GM04503 (cell line): ENCODE measurements around the gene LRRC7.

Experiments used
- DNase-seq: peaks from one replicate; pipeline ENCODE4 v3.0.0-alpha.2; 2012; ENCODE audit warnings: low read depth

Gene LRRC7

DNA sequence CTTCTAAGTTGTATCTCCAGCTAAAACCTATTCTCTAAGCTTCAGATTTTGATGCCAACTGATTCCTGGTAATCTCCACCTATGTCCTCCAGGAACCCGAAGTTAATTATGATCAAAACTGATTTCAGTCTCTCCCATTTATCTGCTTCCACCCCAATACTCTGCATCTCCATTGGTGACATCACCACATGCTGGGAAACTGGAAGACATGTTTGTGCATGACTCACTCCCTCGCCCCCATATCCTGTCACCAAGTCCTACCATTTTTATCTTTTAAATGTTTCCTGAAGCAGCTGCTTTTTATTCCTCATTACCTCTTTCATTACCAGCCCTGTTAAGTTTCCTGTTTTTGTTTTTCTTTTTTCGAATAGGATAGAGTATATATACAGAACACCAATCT lies 409.2 kb downstream of the LRRC7 start:
- DNase-seq, result no peak

DNA sequence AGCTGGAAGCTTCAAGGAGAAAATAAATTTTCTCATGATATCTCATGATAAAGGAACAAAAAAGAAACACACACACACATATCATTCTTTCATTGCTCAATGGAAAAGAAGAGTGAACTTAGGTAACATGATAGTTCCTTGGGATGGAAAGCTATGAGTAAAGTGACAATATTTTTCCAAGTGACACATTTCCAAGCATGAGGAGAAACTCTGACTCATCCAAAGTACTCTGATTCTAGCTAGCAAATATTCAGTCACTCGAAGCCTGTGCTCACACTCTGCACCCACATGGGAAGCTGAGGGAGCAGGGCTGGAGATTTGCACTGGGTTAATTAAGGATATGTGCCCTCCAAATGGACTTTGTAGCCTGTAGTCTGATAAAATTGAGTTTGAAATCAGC lies 415.3 kb downstream of the LRRC7 start:
- peak; percentile 52 for DNase-seq

DNA sequence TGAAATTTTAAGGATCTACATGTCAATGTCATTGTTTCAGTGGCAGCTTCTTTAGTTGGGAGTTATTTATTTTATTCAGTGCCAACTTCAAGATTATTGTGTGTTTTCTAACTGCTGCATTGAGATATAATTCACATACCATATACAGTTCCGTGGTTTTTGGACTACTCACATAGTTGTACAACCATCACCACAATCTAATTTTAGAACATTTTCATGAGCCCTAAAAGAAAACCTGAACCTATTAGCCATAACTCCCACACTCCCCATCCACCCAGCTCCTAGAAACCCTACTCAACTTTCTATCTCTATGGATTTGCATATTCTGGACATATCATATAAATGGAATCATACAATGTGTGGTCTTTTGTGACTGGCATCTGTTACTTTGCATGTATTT lies 417.7 kb downstream of the LRRC7 start:
- no peak for DNase-seq

DNA sequence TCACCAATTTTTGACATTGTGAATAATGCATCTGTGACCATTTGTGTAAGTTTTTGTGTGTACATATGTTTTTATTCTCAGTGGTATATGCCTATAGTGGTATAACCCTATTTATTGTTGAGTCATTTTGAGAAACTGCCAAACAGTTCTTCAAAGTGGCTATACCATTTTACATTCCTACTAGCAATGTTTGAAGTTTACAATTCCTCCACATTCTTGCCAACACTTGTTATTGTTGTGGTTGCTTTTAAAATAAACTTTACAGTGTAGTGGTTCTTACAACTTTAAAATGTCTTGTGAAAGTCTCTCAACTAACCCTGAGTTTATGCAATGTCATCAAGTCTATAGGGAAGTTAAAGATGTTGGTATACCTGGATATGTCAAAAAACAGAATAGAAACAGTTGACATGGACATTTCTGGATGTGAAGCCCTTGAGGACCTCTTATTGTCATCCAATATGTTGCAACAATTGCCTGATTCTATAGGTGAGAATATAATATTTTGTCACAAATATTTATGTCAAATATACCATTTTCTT lies 418.2 kb downstream of the LRRC7 start:
- DNase-seq, result no peak

DNA sequence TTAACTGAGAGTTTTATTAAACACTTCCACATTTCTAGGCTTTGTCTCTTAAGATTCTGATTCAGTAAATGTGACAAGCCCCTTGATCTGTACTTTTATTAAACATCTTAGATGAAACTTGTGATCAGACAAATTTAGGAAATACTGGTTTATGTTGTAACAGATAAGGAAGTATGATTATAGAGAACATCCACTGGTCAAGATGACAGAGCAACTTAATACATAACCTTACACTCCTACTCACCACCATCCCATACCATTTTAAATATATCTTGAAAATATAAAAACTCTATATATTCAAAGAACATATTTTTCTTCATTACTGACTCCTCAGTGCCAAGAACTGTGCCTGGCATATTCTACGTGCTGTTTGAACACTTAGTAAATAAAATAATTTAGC lies 420.2 kb downstream of the LRRC7 start:
- DNase-seq, result no peak

DNA sequence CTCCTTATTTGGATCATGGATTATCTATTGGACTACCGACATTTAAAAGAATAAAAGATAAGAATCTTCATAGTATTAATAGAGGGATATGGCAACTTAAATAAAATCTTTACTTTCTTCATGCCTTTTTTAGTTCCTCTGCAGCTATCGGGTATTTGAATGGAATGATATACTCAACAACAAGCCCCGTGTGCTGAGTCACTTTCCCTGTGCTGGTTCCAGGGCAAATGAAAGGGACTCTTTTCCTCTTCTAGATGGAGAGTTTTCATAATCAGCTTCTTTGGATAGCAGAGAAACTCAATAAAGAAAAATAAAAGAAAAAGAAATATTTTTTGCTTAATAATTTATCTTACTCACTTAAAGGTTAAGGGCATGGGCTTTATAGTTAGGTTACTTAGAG lies 423.9 kb downstream of the LRRC7 start:
- no peak for DNase-seq

GRCh38 chr1:69992594-69992993 lies 424.9 kb downstream of the LRRC7 start:
- DNase-seq, result no peak

DNA sequence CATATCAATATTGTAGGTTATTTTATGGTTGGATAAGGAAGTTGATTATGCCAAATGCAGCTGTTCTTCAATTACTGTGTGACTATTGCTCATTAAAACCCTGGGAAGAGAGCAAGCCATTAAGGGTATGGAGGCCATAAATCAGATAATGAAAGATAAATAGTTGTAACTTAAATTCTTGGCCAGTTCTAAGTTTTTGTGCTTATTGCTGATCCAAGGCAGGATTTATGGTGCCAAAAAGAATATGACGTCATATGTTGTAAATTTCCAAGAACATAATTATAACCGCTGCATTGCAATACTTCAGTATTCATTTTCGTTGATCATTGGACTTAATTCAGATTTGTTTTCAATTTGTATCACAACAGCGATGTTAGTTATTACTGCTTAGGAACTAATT lies 426.1 kb downstream of the LRRC7 start:
- no peak for DNase-seq

DNA sequence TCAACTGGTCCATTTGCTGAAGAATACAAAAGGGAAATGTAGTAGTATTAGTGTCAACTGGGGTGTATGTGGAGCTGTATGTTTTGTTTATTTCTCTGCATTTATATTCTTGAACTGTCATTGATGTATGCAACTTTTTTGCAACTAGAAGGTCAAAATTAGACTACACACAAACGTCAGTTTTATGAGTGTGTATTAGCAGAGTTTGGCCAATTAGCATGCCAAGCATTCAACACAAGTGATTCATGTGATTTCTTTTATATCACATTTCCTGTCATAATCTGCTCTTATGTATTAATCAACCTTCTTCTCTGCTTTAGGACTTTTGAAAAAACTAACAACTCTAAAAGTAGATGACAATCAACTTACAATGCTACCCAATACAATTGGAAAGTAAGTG lies 426.5 kb downstream of the LRRC7 start:
- no peak for DNase-seq

DNA sequence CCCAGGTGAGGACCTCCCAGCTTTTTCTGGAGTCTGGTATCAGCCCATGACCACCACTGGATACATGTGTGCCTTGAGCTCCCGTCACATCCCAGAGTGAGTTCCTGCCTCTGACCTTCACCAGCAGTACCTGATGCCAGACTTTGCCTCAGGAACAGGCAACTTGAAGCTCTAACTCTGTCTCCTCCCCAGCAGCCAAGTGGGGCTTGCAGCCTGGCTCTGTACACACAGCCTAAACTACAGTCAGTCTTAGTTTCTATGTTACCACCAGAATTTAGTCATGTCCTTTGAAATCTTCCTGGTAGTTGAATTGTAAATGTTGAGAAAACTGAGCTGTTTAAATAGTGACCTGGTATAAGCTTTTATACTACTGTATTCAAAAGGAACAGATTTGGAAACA lies 431.1 kb downstream of the LRRC7 start:
- no peak for DNase-seq

DNA sequence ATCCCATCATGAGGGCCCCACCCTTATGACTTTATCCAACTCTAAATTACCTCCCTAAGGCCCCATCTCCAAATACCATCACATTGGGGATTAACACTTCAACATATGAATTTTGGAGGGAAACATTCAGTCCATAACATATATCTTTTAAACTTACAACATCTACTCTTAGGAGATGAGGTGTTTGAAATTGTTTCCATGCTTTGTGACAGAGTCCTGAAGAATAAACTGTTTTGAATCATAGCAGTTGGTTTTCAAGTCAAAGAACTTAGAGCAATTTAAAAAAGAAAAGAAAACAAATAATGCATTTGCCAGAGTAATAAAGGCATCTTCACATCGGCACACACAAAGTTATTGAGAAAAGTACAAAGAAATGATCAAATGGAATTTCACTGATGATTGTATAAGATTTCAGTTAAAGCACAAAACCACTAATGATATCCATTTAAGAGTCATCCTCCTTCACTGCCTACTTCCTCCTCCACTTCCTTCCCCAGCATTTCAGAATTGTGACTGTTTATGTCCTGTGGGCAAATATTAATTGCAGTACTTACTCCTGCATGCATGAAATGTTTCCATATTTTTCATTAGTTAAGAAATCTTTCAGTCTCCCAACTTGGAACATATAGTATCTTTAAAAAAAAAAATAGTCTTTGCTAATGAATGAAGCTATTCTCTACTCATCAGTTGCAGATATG lies 435.6 kb downstream of the LRRC7 start:
- no peak for DNase-seq

DNA sequence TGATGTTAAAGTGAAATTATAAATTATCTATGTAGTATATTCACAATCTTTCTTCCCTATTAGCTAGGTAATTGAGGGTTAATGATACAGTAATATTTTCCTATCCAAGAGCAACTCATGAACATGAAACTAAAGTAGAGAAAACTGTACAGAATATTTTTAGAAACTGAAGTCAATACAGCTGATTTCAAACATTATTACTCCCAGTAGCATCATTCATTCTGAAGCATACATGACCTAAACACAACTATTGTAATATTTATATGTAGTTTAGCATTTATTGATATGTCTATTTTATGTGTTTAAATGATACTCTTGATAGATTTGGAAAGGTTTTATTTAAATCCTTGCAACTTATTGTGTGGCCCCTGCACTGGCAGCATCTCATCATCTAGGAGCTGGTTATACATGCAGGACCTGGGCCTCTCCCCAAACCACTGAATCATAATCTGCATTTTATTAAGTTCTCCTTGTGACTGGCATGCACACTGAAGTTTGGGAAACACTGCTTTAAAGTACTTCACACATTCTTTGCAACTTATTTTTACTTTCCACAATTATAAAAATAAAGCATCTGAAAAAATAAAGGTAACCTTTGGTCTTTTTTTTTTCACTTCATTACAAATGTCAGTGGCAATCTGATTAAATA lies 437.8 kb downstream of the LRRC7 start:
- DNase-seq, result no peak

DNA sequence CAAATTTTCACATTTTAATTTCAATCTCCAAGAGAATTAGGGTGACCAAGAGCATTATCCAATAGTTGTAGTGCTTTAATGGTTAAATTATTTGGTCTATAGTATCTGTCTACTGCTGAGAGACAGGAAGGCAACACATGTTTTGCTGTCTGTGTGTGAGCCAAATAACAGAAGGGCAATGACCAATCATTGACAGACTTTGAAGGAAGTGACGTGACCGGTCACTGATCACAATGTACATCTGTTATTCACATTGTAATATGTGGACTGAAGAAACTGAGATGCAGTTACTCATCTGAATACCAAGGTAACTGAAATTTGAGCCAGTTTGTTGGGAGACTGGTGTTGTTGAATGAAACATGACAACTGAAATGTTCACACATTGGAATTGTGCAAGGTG lies 440.9 kb downstream of the LRRC7 start:
- no peak for DNase-seq

GRCh38 chr1:70017770-70018169 lies 450.0 kb downstream of the LRRC7 start:
- no peak for DNase-seq

DNA sequence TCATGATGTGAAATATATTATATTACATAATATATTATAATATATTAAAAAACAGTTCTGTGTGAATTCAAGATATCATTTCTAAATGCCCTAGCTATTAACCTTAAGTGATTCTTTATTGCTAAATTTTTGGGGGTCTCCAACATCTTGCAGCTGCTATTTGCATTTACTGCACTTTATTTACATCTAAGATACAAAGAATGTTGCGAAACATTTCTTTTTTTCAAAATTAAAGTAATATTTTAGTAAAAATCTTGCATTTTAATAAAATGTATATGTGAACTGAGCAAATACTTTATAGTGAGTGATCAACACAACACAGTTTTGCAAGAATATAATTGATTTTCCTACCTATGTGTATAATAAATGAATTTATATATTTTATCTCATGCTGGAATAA lies 456.6 kb downstream of the LRRC7 start:
- DNase-seq, result no peak

DNA sequence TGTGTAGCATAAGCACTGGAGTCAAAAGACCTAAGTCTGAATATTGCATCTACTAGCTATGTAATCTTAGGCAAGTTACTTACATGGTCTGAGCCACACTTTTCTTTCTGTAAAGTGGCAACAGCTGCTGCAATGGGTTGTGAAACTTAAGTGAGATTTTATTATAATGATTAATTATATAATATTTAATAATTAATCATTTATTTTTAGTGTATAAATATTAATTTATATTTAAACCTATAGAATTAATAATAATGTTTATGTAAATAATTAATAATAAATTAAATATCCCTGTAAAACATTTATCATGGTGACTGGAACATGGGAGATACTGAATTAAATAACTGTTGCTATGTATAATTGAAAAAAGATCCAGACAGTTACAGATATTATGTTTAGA lies 457.3 kb downstream of the LRRC7 start:
- no peak for DNase-seq

DNA sequence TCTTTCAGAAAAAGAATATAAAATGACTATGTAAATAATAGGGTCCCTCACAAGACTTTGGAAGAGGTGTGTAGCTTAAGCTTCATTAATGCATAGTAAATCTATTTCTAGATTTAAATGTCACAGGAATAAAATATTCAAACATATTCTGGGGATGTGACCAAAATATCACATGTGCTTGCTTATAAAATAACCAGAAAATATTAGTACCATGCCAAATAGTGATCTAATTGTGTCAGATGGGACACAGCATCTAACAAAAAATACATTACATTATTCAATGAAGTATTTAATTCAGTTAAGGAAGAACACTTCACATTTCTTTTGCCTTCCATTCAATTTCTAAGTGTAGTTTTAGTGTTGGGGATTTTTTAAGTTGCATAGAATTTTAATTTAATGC lies 458.1 kb downstream of the LRRC7 start:
- DNase-seq, result no peak

DNA sequence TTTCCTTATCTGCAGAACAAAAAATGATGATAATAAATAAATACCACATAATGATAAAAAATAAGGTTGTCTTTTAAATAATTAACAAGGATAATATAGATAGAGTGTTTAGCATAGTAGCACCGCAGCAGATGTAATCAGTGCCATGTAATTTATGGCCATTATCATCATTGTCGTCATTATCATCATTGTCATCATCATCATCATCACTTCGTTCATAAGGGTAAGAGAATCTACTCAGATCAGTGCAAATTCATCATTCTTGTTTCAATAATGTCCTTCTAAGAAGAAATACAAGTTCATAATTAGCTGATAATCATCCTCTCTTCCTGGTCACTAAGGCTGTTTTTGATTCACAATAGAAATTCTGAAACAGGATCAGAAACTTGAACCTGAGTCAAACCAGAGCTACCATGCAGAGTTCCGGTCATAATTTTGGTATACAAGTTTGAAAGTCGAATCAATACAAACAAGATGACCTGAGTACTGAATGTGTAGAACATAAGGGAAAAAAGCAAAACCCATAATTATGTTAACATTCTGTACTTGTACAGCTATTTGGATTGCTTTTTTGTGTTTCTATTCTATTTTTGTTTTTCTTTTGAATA lies 465.6 kb downstream of the LRRC7 start:
- DNase-seq, result no peak

DNA sequence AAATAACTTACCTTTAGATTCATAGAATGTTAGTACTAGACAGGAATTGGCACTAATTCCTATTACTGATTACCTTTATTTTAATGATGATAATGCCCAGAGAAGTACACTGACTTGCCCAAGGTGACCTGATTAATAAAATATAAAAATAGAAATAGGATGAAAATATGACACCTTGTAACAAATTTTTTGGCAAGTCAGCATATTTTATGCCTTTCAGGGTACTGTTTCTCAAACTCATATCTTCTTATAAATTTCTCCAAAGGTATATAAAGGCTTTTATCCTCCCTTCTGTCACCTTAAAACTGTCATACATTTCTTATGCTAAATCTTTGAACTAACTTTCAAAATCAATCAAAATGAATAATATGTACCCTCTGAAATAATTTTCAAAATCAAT lies 466.2 kb downstream of the LRRC7 start:
- no peak for DNase-seq

- DNase-seq, result peak; percentile 30
These were observed 466.7 kb downstream of the LRRC7 start for GRCh38 chr1:70034403-70034802.

- DNase-seq, result no peak
These were observed 470.3 kb downstream of the LRRC7 start for GRCh38 chr1:70038025-70038424.

DNA sequence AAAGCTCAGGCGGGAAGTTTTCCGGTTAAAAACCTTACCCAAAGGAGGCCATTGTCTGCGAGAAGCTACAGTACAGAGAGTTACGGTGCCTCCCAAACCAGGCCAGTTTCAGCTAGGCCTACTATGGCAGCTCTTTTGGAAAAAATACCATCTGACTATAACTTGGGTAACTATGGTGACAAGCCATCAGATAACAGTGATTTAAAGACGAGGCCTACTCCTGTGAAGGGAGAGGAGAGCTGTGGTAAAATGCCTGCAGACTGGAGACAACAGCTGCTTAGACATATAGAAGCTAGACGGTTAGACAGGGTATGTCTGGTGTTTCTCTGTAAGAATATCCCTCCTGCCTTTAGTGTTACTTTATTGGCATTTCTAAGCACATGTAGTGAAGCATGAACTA lies 471.8 kb downstream of the LRRC7 start:
- no peak for DNase-seq

DNA sequence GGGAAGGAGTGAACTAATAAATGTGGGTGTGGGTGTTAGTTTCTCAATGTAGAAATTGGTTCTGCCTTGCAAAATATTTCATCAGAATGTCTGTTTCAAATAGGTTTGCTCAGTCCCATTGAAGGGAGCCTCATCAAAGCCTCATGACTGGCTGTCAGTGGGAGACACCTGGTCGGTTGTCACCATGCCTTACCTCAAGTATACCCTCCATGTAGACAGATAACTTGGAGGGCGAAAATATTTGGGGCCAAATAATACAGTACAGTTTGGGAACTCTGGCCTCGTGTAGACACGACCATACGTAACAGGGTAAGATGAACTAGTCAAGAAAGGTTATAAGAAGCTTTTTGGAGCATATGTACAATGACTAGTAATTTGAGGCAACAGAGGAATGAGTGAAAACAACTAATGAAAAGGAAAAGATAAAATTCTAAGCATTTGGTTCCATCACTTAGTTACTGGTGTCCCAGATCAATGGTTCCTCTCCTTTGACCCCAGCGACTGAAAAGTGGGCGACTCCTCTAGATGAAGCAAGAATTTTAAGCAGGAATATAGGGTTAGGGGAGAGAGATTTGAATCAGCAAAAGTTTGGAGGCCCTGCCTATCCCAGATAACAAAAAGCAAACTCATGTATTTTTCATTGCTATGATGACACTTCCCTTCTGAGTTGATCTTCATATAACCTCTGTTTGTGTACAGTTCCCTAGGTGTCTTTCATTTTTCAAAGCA lies 473.8 kb downstream of the LRRC7 start:
- DNase-seq, result no peak
